Adipose tissue (tissue), 3 donors: Measurements from ENCODE around the gene RAET1G. TPM values are rescaled to one million over a fixed set of nuclear protein-coding genes. Genes with fewer than 3 reads are reported as not detected.

ENCODE experiments used
- H3K27ac ChIP-seq: one replicate; pipeline ENCODE4 v1.5.1; 2013; ENCODE audit warnings: low read depth, low read length
- WGBS, 3 donors: extraction: QIAGEN DNeasy Blood & Tissue Kit; methylation state at CpG; one replicate each; pipeline ENCODE4 v1.1.7; 2013; 5-methylcytosine and 5-hydroxymethylcytosine counted together
- polyA plus RNA-seq, 3 donors: library from polyadenylated mRNA; stranded (reverse); fragments of 200-250 nt; gene quantifications; one replicate each; pipeline ENCODE4 v1.2.3, GENCODE V29; 2013
- donor health status: healthy with polysubstance abuse.
- donor health status: Bipolar disorder and iron deficiency.
- donor health status: healthy.

RAET1G gene
- polyA plus RNA-seq, 3 donors: 0.16 to 1.2 TPM; not detected in 1

- no peak overlapping the region for H3K27ac ChIP-seq
- WGBS, 3 donors: 31 to 59% (median 43%) methylated on average over 1 of the region's 1 CpG
These were observed 34.3 kb downstream of the RAET1G start for GRCh38 chr6:149888659-149889058.

- no peak overlapping the region for H3K27ac ChIP-seq
- WGBS, 3 donors: 63 to 80% (median 78%) methylated on average over 9 of the region's 9 CpGs
These were observed 34.8 kb downstream of the RAET1G start for GRCh38 chr6:149888093-149888492.

DNA sequence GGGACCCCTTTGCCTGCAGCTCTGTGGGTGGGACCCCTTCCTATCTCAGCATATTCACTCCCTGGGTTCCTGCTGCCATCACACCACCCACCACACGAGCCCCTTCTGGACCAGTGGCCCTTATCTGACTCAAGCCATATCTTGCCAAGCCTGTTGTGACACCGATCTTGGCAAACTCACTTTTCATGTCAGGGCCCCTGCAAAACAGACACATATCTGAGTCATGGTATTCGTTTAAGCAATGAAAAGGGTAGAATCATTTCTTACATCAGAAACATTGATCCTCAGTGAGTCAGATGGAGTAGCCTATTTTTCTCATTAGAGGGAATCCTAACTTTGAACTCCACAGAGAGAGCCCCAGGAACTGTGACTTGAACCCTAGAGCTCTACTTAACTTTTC, 35.6 kb downstream of the RAET1G start:
- 51 to 80% (median 65%) methylated on average over 3 of the region's 3 CpGs for WGBS, 3 donors
- H3K27ac ChIP-seq: no peak overlapping the region

GRCh38 chr6:149885888-149886287, 37.0 kb downstream of the RAET1G start:
- WGBS, 3 donors: 82 to 87% (median 84%) methylated on average over 3 of the region's 3 CpGs

DNA sequence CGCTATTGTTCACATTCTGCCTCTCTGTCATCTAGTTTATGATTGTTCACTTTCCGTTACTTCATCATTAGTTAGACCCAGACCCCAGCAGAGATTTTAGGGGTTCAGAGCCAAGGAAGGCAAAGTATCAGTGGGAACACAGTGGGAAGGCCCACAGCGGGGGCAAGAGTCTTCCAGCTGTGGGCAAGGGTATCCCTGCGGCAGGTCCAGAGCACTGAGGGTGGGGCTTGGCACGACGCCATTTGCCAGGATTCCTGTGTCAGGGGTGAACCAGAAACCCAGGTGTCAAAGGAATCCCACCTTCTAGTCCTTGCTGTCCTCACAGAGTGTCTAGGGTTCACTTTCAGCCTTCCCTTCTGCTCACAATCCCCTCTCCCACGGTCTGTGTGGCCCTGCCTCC, 38.3 kb downstream of the RAET1G start:
- 69 to 75% (median 72%) methylated on average over 7 of the region's 7 CpGs for WGBS, 3 donors
- H3K27ac ChIP-seq: no peak overlapping the region

More at GRCh38 chr6:149885888-149886287, 37.0 kb downstream of the RAET1G start:
- H3K27ac ChIP-seq: no peak overlapping the region

GRCh38 chr6:149884215-149884614, 38.7 kb downstream of the RAET1G start:
- 47 to 63% (median 47%) methylated on average over 11 of the region's 11 CpGs for WGBS, 3 donors

GRCh38 chr6:149881860-149882259, 41.1 kb downstream of the RAET1G start:
- WGBS, 3 donors: 77 to 93% (median 87%) methylated on average over 2 of the region's 2 CpGs
- no peak overlapping the region for H3K27ac ChIP-seq

More at GRCh38 chr6:149884215-149884614, 38.7 kb downstream of the RAET1G start:
- no peak overlapping the region for H3K27ac ChIP-seq

DNA sequence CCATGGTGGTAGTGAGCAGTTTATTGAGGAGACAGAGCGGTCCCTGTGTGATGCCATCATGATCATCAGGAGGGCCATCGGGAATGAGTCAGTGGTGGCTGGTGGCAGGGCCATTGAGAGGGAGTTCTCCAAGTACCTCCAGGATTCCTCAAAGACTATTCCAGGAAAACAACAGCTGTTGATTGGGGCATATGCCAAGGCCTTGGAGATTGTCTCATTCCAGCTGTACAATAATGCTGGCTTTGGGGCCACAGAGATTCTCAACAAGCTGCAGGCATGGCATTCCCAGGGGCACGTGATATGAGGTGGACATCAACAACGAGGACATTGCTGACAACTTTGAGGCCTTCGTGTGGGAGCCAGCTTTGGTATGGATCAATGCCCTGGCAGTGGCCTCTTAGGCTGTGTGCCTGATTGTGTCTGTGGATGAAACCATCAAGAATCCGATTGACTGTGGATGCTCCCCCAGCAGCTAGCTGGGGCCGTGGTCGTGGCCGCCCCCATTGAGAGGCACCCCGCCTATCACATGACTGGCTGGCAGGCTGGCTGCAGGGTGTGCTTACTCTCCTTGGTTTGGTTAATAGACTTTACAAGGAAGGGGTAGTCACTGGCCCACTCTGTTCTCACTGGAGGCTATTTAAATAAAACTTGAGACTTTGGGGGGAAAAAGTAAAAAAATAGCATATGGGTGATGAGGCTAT, 41.7 kb downstream of the RAET1G start:
- no peak overlapping the region for H3K27ac ChIP-seq
- WGBS, 3 donors: 75 to 86% (median 81%) methylated on average over 10 of the region's 10 CpGs

DNA sequence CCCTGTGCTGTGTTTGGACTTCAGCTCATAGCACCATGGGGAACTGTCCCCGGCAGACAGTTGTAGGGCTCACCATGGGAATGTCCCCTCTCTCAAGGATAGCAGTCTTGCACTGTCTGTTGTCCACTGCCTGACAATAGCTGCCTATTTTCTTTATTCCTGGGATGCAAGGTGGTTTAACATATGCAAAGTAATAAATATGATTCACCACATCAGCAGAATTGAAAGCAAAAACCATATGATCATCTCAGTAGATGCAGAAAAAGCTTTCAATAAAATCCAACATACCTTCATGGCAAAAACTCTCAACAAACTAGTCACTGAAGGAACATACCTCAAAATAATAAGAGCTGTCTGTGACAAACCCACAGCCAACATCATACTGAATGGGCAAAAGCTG, 45.3 kb downstream of the RAET1G start:
- WGBS, 3 donors: 91 to 95% (median 91%) methylated on average over 1 of the region's 1 CpG
- H3K27ac ChIP-seq: no peak overlapping the region

GRCh38 chr6:149876241-149876933, 46.5 kb downstream of the RAET1G start:
- 78 to 84% (median 83%) methylated on average over 3 of the region's 3 CpGs for WGBS, 3 donors
- no peak overlapping the region for H3K27ac ChIP-seq

DNA sequence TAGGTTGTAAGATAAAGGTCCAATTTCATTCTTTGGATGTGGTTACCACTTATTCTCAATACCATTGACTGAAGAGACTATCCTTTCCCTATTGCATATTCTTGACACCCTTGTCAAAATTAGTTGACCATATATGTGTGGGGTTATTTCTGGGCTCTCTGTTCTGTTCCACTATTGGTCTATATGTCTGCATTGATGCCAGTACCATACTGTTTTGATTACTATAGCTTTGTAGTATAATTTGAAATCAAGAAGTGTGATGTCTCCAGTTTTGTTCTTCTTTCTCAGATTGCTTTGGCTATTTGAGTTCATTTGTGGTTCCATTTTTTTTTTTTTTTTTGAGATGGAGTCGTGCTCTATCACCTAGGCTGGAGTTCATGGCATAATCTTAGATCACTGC, 50.7 kb downstream of the RAET1G start:
- H3K27ac ChIP-seq: no peak overlapping the region
- WGBS, 3 donors: 75 to 90% (median 86%) methylated on average over 1 of the region's 1 CpG

DNA sequence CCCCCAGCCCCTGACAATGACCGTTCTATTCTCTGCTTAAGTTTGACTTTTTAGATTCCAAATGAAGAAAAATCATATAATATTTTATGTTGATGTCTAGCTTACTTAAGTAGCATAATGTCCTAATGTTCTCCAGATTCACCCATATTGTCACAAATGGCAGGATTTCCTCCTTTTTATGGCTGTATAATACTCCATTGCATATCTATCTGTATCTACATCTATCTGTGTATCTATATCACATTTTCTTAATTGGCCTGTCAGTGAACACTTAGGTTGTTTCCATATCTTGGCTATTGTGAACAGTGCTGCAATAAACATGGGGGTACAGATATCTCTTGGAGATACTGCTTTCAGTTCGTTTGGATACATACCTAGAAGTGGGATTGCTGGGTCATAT, 51.7 kb downstream of the RAET1G start:
- WGBS, 3 donors: 79 to 92% (median 92%) methylated on average over 2 of the region's 2 CpGs
- H3K27ac ChIP-seq: no peak overlapping the region

- H3K27ac ChIP-seq: no peak overlapping the region
- 63 to 88% (median 69%) methylated on average over 10 of the region's 10 CpGs for WGBS, 3 donors
These were observed 53.5 kb downstream of the RAET1G start for GRCh38 chr6:149869275-149869892.

- WGBS, 3 donors: 53 to 59% (median 54%) methylated on average over 4 of the region's 4 CpGs
- H3K27ac ChIP-seq: no peak overlapping the region
These were observed 54.9 kb downstream of the RAET1G start for GRCh38 chr6:149867876-149868640.

Other genes with a start within 250 kb of the RAET1G start
- gene LATS1, start 205.0 kb downstream of the RAET1G start, polyA plus RNA-seq: 1 to 10 TPM; 3.1 to 7.0 (median 6.3) TPM
- 1 to 10 TPM; 5.0 to 7.0 (median 7.0) TPM for gene NUP43, start 176.6 kb downstream of the RAET1G start, polyA plus RNA-seq
- 10 to 100 TPM; 42.1 to 83.1 (median 45.9) TPM for gene PCMT1, start 173.4 kb downstream of the RAET1G start, polyA plus RNA-seq
- gene LRP11, start 58.8 kb downstream of the RAET1G start, polyA plus RNA-seq: 10 to 100 TPM in 2 of 3 donors, 1 to 10 TPM in 1; 2.2 to 11.6 (median 10.7) TPM
- under 1 TPM; 0.06 to 0.56 (median 0.43) TPM for gene RAET1E, start 25.0 kb downstream of the RAET1G start, polyA plus RNA-seq
- 1 to 10 TPM in 1 of 3 donors, under 1 TPM in 1, not detected in 1; 0.36 to 1.6 TPM for gene ULBP2, start 18.9 kb upstream of the RAET1G start, polyA plus RNA-seq
- under 1 TPM; 0.03 to 0.22 (median 0.16) TPM for gene ULBP1, start 40.8 kb upstream of the RAET1G start, polyA plus RNA-seq
- gene RAET1L, start 102.4 kb upstream of the RAET1G start, polyA plus RNA-seq: under 1 TPM in 2 of 3 donors, not detected in 1; 0.06 to 0.10 TPM
- 1 to 10 TPM in 1 of 3 donors, under 1 TPM in 2; 0.56 to 1.3 (median 0.67) TPM for gene ULBP3, start 146.0 kb upstream of the RAET1G start, polyA plus RNA-seq
- gene PPP1R14C, start 219.9 kb upstream of the RAET1G start, polyA plus RNA-seq: under 1 TPM in 2 of 3 donors, not detected in 1; 0.40 to 0.58 TPM